ENCODE results near the gene NHLRC2. TPM values are rescaled to one million over a fixed set of nuclear protein-coding genes. Genes with fewer than 3 reads are reported as not detected.

NHLRC2 gene
- total and polyA plus RNA-seq, 2 of the 13 experiments (the other 11 are each of a cell fraction or from before 2014, with no cell fraction given), result 7.6 to 12.7 TPM

DNA sequence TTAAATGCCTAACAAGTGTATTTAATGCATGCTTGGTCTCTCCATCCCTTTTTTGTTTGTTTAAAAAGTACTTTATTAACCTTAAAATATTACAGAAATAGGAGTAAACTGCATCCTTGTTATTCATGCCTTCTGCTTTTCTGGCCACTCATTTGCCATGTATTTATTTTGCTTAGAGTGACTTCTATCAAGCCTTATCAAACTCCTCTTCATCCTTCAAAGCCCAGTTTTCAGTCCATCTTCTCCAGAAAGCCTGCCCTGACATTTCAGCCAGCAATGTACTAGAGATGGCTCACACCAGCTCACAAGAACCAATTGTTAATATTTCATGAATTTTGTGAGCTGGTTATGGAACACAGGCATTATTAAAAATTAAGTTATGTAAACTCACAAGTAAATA is 82.8 kb downstream of the NHLRC2 start:
- Histone ChIP-seq H3K4me1 (ENCODE audit: insufficient read depth, low read length) (peaks cover 16% of the 10 kb centered on the region), H3K36me3 (replicated peaks in 1 of 2; ENCODE audit: control insufficient read depth in 1 of 2, insufficient read depth in 2 of 2, low read length in 2 of 2) (no peaks in the 10 kb centered on the region), H3K4me2 (ENCODE audit: low read depth, low read length) (no peak overlapping the region), H3K4me3 (replicated peaks in 1 of 3; ENCODE audit: insufficient read depth in 1 of 3, low read depth in 2 of 3, low read length in 3 of 3) (no peak overlapping the region), H2AFZ (ENCODE audit: low read length) (no peak overlapping the region), H4K20me1 (ENCODE audit: insufficient read depth, low read length) (no peaks in the 10 kb centered on the region), H3K79me2 (ENCODE audit: insufficient read depth, low read length) (no peaks in the 10 kb centered on the region), H3K9ac (ENCODE audit: insufficient read depth, low read depth, low read length) (no peak overlapping the region), H3K27ac (ENCODE audit: extremely low read length, insufficient read depth, low read length) (no peak overlapping the region), H3K27me3 (ENCODE audit: control insufficient read depth in 1 of 2, insufficient read depth in 2 of 2, low read length in 2 of 2) (no peaks in the 10 kb centered on the region; a peak in 1 of 5 replicates), H3K9me3 (ENCODE audit: low read length) (no peaks in the 10 kb centered on the region)
- FAIRE-seq (no peak), ATAC-seq (no peak), DNase-seq (ENCODE audit: low spot score) (no peak)
- intact Hi-C loops (cut with micrococcal nuclease; ENCODE audit: unreplicated experiment), result no loop called here
- POLR2A ChIA-PET, result no interaction called here
- CTCF ChIA-PET (ENCODE audit: low intra/inter-chr PET ratio, low total read pairs), result no interaction called here
- in situ Hi-C loops (cut with HindIII; ENCODE audit: extremely low pct_ligation_motif_present, low pct_unique_long_range_greater_than_20kb), result no loop called here
- no TSS peak for BruUV-seq (replicated peaks)
- TF ChIP-seq JUNB (CRISPR knock-in tag; IDR thresholded peaks at IDR 0.05; ENCODE audit: borderline replicate concordance) (no peak), XBP1 (CRISPR knock-in tag; IDR thresholded peaks at IDR 0.05) (no peak), ZNF605 (CRISPR knock-in tag; IDR thresholded peaks at IDR 0.05) (no peak), ZNF678 (CRISPR knock-in tag; IDR thresholded peaks at IDR 0.05) (no peak), DNMT3B (CRISPR knock-in tag; conservative IDR thresholded peaks at IDR 0.05) (no peak), MAFK (conservative IDR thresholded peaks at IDR 0.05 in 1 of 2, IDR thresholded peaks at IDR 0.05 in 1 of 2; ENCODE audit: low read length in 2 of 2) (no peak), SP1 (IDR thresholded peaks at IDR 0.05) (no peak), SP1 (CRISPR knock-in tag; IDR thresholded peaks at IDR 0.05) (no peak), ZNF326 (CRISPR knock-in tag; IDR thresholded peaks at IDR 0.05; ENCODE audit: borderline replicate concordance) (no peak)

DNA sequence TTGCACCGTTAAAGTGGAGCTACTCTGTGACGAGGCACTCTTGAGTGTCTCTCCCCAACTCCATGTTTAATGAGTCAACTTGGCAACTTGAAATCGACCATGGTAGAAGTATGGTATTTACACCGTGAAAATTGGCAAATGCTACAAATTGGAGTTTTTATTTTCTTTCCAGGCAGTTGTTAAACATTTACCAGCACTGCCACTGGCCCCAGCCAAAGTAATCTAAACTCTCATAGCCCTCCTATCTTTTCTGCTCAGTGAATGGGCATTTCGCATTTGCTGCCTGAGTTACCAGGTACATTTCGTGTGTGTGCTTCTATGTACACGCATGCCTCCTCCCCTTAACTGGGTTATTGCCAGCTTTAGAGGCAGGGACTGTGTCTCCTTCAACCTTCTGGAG is 83.3 kb downstream of the NHLRC2 start:
- H4K20me1 ChIP-seq (ENCODE audit: insufficient read depth, low read length), result no peaks in the 10 kb centered on the region
- WGBS (ENCODE audit: low lambda C conversion rate), result 25% methylated on average over 7 of the region's 7 CpGs
- H3K4me3 ChIP-seq (replicated peaks in 1 of 3; ENCODE audit: insufficient read depth in 1 of 3, low read depth in 2 of 3, low read length in 3 of 3), result no peak overlapping the region
- FAIRE-seq (no peak), ATAC-seq (no peak), DNase-seq (ENCODE audit: low spot score) (no peak)
- H3K36me3 ChIP-seq (replicated peaks in 1 of 2; ENCODE audit: control insufficient read depth in 1 of 2, insufficient read depth in 2 of 2, low read length in 2 of 2), result no peaks in the 10 kb centered on the region
- BruUV-seq (replicated peaks), result no TSS peak
- no peak overlapping the region for H2AFZ ChIP-seq (ENCODE audit: low read length)
- no peak overlapping the region for H3K27ac ChIP-seq (ENCODE audit: extremely low read length, insufficient read depth, low read length)
- H3K79me2 ChIP-seq (ENCODE audit: insufficient read depth, low read length), result no peaks in the 10 kb centered on the region
- H3K4me2 ChIP-seq (ENCODE audit: low read depth, low read length), result no peak overlapping the region
- no peaks in the 10 kb centered on the region for H3K9me3 ChIP-seq (ENCODE audit: low read length)
- ChIA-PET CTCF (ENCODE audit: low intra/inter-chr PET ratio, low total read pairs) (no interaction called here), POLR2A (no interaction called here)
- intact Hi-C loops (cut with micrococcal nuclease; ENCODE audit: unreplicated experiment), result no loop called here
- in situ Hi-C loops (cut with HindIII; ENCODE audit: extremely low pct_ligation_motif_present, low pct_unique_long_range_greater_than_20kb), result no loop called here
- TF ChIP-seq STAG1 (CRISPR knock-in tag; IDR thresholded peaks at IDR 0.05) (no peak), REXO4 (CRISPR knock-in tag; IDR thresholded peaks at IDR 0.05; ENCODE audit: borderline replicate concordance) (no peak)
- TF ChIP-seq, protein P1, sequence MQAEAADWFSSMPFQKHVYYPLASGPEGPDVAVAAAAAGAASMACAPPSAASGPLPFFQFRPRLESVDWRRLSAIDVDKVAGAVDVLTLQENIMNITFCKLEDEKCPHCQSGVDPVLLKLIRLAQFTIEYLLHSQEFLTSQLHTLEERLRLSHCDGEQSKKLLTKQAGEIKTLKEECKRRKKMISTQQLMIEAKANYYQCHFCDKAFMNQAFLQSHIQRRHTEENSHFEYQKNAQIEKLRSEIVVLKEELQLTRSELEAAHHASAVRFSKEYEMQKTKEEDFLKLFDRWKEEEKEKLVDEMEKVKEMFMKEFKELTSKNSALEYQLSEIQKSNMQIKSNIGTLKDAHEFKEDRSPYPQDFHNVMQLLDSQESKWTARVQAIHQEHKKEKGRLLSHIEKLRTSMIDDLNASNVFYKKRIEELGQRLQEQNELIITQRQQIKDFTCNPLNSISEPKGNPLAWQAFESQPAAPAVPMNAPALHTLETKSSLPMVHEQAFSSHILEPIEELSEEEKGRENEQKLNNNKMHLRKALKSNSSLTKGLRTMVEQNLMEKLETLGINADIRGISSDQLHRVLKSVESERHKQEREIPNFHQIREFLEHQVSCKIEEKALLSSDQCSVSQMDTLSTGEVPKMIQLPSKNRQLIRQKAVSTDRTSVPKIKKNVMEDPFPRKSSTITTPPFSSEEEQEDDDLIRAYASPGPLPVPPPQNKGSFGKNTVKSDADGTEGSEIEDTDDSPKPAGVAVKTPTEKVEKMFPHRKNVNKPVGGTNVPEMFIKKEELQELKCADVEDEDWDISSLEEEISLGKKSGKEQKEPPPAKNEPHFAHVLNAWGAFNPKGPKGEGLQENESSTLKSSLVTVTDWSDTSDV (CRISPR knock-in tag; IDR thresholded peaks at IDR 0.05), result no peak
- H3K4me1 ChIP-seq (ENCODE audit: insufficient read depth, low read length), result peaks cover 16% of the 10 kb centered on the region
- no peak overlapping the region for H3K9ac ChIP-seq (ENCODE audit: insufficient read depth, low read depth, low read length)
- H3K27me3 ChIP-seq (ENCODE audit: control insufficient read depth in 1 of 2, insufficient read depth in 2 of 2, low read length in 2 of 2), result no peaks in the 10 kb centered on the region; a peak in 1 of 5 replicates
